ENCODE data around the gene TERB2. TPM values are rescaled to one million over a fixed set of nuclear protein-coding genes. Genes with fewer than 3 reads are reported as not detected.
"Not testable (repeated sequence)": the region's sequence is repeated elsewhere in the genome, so short reads cannot be mapped to it uniquely, and the experiment has no call there.

Gene TERB2
- total RNA-seq, result not detected
- long read RNA-seq, donor 1, result 0 reads
- long read RNA-seq, donor 2, result 0 reads

DNA sequence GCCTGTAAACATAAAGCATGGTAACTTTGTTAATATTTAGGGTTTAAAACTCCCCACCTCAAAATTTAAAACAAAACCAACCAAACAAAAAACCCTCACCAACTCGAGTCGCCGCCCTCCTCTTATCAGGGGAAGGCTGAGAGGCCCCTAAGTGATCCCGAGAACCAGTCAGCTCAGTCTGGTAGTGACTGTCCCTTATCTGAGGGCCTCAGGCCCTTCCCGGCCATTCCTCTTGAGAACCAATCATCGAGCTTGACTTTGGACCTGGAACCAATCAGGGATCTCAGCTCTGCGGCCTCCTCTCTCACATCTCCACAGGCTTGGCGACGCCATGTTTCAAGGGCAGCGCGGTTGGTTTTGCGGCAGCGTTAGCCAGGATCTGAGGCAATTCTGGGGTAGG lies at the start of gene TERB2:
Gene TERB2 (plus strand): TSS at position 300 of the 400 bp plus-strand sequence. CDS start 32 bp downstream, at position 332.
- Histone ChIP-seq H3K4me1 (ENCODE audit: low read depth) (no peaks in the 10 kb centered on the region), H3K9me3 (no peaks in the 10 kb centered on the region), H3K36me3 (ENCODE audit: low read depth) (no peaks in the 10 kb centered on the region), H3K4me3 (no peak within 1 kb of the TSS)
- TF ChIP-seq, protein P1, sequence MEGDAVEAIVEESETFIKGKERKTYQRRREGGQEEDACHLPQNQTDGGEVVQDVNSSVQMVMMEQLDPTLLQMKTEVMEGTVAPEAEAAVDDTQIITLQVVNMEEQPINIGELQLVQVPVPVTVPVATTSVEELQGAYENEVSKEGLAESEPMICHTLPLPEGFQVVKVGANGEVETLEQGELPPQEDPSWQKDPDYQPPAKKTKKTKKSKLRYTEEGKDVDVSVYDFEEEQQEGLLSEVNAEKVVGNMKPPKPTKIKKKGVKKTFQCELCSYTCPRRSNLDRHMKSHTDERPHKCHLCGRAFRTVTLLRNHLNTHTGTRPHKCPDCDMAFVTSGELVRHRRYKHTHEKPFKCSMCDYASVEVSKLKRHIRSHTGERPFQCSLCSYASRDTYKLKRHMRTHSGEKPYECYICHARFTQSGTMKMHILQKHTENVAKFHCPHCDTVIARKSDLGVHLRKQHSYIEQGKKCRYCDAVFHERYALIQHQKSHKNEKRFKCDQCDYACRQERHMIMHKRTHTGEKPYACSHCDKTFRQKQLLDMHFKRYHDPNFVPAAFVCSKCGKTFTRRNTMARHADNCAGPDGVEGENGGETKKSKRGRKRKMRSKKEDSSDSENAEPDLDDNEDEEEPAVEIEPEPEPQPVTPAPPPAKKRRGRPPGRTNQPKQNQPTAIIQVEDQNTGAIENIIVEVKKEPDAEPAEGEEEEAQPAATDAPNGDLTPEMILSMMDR (IDR thresholded peaks at IDR 0.05), result no peak
- DNase-seq, result no peak
- intact Hi-C loops (cut with DNase I, micrococcal nuclease), result no loop called here
- ATAC-seq, result no peak

GRCh38 chr15:44909423-44909822 lies 47.1 kb upstream of the TERB2 start:
- intact Hi-C loops (cut with DNase I, micrococcal nuclease), result no loop called here
- no peaks in the 10 kb centered on the region for H3K4me1 ChIP-seq (ENCODE audit: low read depth)
- TF ChIP-seq, protein P1 (IDR thresholded peaks at IDR 0.05), result no peak
- no peak for ATAC-seq
- H3K9me3 ChIP-seq, result no peaks in the 10 kb centered on the region
- DNase-seq, result no peak
- no peaks in the 10 kb centered on the region for H3K36me3 ChIP-seq (ENCODE audit: low read depth)
- H3K4me3 ChIP-seq, result no peak overlapping the region

- DNase-seq (no peak), ATAC-seq (no peak)
- TF ChIP-seq, protein P1 (IDR thresholded peaks at IDR 0.05), result no peak
- Histone ChIP-seq H3K9me3 (no peaks in the 10 kb centered on the region), H3K4me3 (no peak overlapping the region), H3K36me3 (ENCODE audit: low read depth) (no peaks in the 10 kb centered on the region), H3K4me1 (ENCODE audit: low read depth) (no peaks in the 10 kb centered on the region)
- intact Hi-C loops (cut with DNase I, micrococcal nuclease), result no loop called here
Observed at GRCh38 chr15:44910981-44911625, 45.4 kb upstream of the TERB2 start.

DNA sequence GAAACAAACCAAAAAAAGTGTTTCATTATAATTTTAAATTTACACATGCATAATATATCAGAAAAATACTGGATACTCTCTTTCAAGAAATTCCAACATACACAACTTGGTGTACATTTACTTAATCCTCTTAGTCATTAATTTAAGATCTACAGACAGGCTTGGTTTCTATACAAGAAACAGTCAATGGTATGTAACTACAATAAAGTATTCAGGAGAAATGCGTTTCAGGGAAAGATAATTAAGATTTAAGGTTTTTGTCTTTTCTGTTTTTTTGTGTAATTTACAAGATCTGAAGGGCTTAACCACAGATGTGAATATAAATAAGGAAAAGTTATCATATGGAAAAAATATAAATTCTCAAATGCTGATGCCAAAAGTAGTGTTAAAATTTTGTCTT lies 44.3 kb upstream of the TERB2 start:
- DNase-seq; H3K36me3 ChIP-seq (ENCODE audit: low read depth); intact Hi-C loops (cut with DNase I, micrococcal nuclease); H3K4me3 ChIP-seq; H3K4me1 ChIP-seq (ENCODE audit: low read depth); H3K9me3 ChIP-seq; ATAC-seq: not testable (repeated sequence)

DNA sequence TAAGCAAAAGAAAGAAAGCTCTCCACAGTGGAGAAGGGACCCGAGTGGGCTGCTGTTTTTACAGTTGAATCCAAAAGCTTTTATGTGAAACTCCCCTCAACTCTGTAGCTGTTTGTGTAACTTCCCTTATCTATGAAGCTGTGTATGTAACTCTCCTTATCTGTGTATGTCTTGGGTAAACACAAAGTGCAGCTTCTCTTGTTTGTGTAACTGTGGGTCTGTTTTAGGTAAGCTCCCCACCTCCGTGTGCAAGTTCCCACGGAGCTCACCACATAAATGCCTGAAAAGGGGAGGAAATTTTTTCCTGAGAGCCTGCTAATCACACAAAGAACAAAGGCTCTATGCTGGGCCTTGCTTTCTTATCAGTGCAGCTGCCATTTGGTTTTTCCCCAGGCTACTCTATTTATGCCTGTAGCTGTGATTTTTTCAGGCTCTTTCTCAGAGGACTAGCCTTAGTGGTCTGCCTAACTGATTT lies 43.5 kb upstream of the TERB2 start:
- H3K4me1 ChIP-seq (ENCODE audit: low read depth); intact Hi-C loops (cut with DNase I, micrococcal nuclease); H3K4me3 ChIP-seq; H3K36me3 ChIP-seq (ENCODE audit: low read depth); ATAC-seq; H3K9me3 ChIP-seq; DNase-seq: not testable (repeated sequence)

DNA sequence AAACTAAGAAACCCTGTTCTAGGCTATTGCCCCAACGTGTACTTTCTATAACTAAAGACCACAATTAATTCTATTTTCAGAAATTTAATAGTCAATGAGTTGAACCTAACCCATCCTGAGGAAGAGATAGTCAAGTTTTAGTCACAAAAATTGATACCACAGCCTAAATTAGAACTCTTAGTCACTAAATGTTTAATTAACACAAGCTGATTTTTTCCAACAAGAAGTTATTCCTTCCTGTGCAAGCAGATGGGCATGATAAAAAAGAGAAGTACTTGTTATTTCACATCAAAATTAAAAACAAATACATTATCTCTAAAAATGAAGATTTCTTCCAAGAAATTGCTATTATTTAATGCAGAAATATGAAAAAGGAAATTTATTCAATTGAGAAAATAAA lies 38.4 kb upstream of the TERB2 start:
- TF ChIP-seq, protein P1 (IDR thresholded peaks at IDR 0.05), result no peak
- Histone ChIP-seq H3K36me3 (ENCODE audit: low read depth) (no peaks in the 10 kb centered on the region), H3K4me1 (ENCODE audit: low read depth) (no peaks in the 10 kb centered on the region), H3K4me3 (no peak overlapping the region), H3K9me3 (no peaks in the 10 kb centered on the region)
- ATAC-seq (no peak), DNase-seq (no peak)
- intact Hi-C loops (cut with DNase I, micrococcal nuclease), result no loop called here

- H3K36me3 ChIP-seq (ENCODE audit: low read depth); intact Hi-C loops (cut with DNase I, micrococcal nuclease); H3K4me3 ChIP-seq; H3K9me3 ChIP-seq; ATAC-seq; H3K4me1 ChIP-seq (ENCODE audit: low read depth); DNase-seq: not testable (repeated sequence)
Observed at GRCh38 chr15:44928658-44929057, 27.8 kb upstream of the TERB2 start.

DNA sequence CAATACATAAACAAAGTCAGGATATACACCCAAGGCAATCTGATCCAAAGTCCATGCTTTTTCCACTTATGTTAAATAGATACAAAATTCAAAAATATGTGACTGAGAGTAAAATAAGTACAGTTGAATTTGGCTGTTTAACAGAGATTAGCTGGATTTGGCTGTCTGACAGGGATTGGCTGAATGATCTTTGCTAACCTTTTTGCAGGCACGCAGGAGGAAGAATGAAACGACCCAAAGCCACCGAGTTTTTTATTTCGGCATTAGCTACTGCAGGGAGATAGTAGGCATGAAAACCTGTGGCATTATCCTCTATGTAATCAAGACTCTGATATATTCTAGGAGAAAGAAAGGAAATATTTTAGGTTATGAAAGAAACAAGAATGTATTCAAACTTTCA lies 26.2 kb upstream of the TERB2 start:
- ATAC-seq; H3K4me3 ChIP-seq; intact Hi-C loops (cut with DNase I, micrococcal nuclease); H3K36me3 ChIP-seq (ENCODE audit: low read depth); H3K9me3 ChIP-seq; H3K4me1 ChIP-seq (ENCODE audit: low read depth); DNase-seq: not testable (repeated sequence)

- ATAC-seq; H3K4me1 ChIP-seq (ENCODE audit: low read depth); H3K9me3 ChIP-seq; intact Hi-C loops (cut with DNase I, micrococcal nuclease); DNase-seq; H3K4me3 ChIP-seq; H3K36me3 ChIP-seq (ENCODE audit: low read depth): not testable (repeated sequence)
Observed at GRCh38 chr15:44958302-44958701, 1.8 kb downstream of the TERB2 start.

Measured in mucosa of descending colon (tissue), 3 donors.